HG02943 (cell line): ENCODE results near the gene DPP10.
"Not testable (repeated sequence)": the region's sequence is repeated elsewhere in the genome, so short reads cannot be mapped to it uniquely, and the experiment has no call there.

Experiments used
- ATAC-seq: cut with Tn5 transposase; IDR thresholded peaks from one replicate; pipeline ENCODE4 v1.9.1; 2021; ENCODE audit warnings: mild to moderate bottlenecking, low read depth, moderate library complexity; ENCODE audit not compliant: unreplicated experiment

The DPP10 gene

GRCh38 chr2:115374981-115375380, 932.5 kb downstream of the DPP10 start:
- no peak for ATAC-seq

DNA sequence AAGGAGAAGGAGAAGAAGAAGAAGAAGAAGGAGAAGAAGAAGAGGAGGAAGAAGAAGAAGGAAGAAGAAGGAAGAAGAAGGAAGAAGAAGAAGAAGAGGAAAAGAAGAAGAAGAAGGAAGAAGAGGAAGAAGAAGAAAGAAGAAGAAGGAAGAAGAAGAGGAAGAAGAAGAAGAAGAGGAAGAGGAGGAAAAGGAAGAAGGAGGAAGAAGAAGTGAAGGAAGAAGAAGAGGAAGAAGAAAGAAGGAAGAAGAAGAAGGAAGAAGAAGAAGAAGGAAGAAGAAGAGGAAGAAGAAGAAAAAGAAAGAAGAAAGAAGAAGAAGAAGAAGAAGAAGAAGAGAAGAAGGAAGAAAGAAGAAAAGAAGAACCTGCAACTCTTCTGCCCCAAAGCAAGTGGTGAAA, 942.0 kb downstream of the DPP10 start:
- ATAC-seq: no peak

- ATAC-seq: no peak
Measured at GRCh38 chr2:115386465-115386864, 944.0 kb downstream of the DPP10 start.

GRCh38 chr2:115389024-115389423, 946.6 kb downstream of the DPP10 start:
- no peak for ATAC-seq

DNA sequence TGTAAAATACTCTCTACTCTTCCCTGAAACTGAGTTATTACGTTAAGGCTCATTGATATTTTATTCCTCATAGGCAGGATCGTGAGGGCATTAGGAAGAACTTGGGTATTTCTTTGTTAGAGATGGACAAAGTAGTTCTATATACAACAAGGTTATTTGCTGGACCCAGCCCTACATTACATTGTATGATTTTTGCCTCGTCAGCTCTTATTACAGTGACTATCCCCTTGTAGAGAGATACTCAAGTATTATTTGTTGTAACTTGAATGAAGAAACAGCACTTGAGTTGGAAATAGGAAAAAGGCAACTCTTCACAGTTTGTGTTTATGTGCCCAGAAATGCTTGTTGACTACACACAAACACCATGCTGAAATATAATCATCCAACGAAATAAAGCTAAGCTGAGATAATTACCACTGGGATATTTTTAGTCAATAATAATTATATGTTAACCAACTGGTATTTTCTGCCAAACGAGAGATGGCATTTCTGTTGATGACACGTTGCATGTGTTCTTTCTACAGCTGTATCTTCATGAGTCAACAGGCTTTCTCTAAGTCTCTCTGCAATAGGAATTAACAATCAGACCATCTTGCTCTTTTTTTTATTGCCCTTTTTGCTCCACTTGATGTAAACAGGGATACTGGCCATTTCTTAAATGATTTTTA, 947.6 kb downstream of the DPP10 start:
- no peak for ATAC-seq

DNA sequence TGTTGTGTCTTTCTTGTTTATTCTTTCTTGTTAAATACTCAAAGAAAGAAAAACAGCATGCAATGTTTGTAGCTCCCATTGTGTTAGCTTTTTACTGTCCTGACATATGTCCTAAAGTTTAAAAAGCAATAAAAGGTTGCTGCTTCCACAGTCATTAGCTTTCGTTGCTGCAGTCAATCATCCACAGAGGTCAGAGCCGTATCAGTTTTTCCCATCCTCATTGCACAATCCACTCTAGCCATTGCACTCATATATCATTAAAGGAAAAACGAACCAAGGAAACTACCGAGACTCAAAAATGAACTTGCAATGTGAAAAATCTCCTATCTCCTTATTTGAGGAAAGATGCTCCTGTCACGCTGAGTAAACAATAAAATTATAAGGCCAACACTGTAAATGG, 954.1 kb downstream of the DPP10 start:
- ATAC-seq: no peak

- ATAC-seq: no peak
Measured at GRCh38 chr2:115400940-115401339, 958.5 kb downstream of the DPP10 start.

DNA sequence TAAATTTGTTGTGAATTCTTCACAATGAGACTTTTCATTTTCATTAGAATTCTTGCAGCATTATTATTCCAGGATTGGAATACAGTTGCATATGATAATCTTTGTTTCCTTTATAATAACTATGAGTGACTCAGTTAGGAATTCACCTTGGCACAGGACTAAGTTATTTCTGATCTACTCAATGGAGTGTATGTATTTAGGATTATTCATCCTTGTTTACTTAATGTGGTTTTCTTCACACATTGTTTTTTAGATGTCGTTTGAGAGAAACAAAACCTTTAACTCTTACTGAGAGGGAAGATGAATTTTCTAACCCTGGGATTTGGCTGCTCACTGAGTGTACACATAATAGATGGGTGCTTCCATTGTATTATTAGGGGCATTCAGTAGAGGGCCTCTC, 970.1 kb downstream of the DPP10 start:
- ATAC-seq: no peak

GRCh38 chr2:115413791-115414190, 971.4 kb downstream of the DPP10 start:
- ATAC-seq: no peak

GRCh38 chr2:115414466-115414865, 972.0 kb downstream of the DPP10 start:
- ATAC-seq: no peak

DNA sequence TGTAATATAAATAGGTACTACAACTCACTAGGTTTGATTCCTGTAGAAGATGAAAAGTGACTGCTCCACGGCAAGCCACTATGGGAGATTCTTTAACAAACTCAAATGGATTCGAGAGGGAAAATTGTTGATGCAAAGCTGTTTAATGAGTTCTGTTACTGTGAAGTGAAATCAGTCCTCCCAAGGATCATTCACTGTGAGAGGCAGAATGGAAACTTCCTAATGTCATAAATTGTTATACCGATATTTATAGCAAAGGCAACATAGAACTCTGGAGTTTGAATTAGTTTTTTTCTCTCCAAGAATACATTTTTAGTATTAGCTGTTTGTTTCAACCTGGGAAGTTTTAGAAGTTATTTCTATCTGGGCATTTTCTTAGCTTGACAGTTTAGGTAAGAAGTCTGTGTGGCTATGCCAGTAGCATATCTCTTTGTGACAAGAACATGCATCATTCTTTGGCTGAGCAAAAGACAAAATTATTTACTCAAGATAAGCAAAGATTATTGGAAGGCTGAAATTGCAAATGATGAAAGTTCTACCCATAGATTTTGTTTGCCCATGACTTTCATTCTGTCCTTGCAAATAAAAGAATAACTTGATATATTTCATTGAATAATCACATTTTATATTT, 979.7 kb downstream of the DPP10 start:
- no peak for ATAC-seq

GRCh38 chr2:115427436-115427835, 985.0 kb downstream of the DPP10 start:
- ATAC-seq: no peak

GRCh38 chr2:115440746-115441145, 998.3 kb downstream of the DPP10 start:
- ATAC-seq: not testable (repeated sequence)

DNA sequence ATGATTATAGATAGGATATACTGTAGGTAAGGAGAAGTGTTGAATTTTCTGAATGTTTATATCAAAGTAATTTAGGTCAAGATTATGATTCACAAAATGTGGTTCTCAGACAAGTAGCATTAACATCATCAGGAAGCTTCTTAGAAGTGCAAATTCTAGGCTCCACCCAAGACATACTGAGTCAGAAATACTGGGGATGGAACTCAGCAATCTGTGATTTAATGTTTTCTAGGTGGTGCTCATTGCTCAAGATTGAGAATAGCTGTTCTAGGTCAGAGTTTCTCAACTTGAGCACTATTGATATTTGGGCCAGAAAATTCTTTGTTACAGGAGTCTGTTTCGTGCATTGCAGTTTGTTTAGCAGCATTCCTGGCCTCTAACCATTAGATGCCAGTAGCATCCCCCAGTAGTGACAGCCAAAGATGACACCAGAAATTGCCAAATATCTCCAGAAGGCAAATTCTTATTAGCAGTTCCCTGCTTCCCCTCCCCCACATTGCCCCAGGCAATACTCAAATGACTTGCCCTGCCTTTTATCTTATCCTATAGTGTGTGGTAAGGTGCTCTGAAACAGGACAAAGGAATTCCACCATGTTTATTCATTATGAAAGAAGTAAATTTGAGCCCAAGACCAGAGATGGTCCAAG, 1001.2 kb downstream of the DPP10 start:
- no peak for ATAC-seq

GRCh38 chr2:115460008-115460407, 1017.6 kb downstream of the DPP10 start:
- ATAC-seq: no peak

GRCh38 chr2:115480741-115481140, 1038.3 kb downstream of the DPP10 start:
- no peak for ATAC-seq

GRCh38 chr2:115481842-115482241, 1039.4 kb downstream of the DPP10 start:
- no peak for ATAC-seq

GRCh38 chr2:115483666-115484065, 1041.2 kb downstream of the DPP10 start:
- no peak for ATAC-seq

- ATAC-seq: no peak
Measured at GRCh38 chr2:115484486-115484885, 1042.0 kb downstream of the DPP10 start.

GRCh38 chr2:115484983-115485382, 1042.5 kb downstream of the DPP10 start:
- ATAC-seq: no peak

GRCh38 chr2:115491186-115491793, 1048.8 kb downstream of the DPP10 start:
- no peak for ATAC-seq
